Adipocyte (in vitro differentiated cells): Measurements from ENCODE around the gene ZNF148.

Experiments
- DNase-seq: peaks from one replicate; pipeline ENCODE4 v3.0.0-alpha.2; 2015; ENCODE audit warnings: low read depth
- H3K27me3 ChIP-seq: replicated peaks from 2 replicates; pipeline ENCODE4 v1.7.0; 2013; ENCODE audit warnings: mild to moderate bottlenecking, low read length, moderate library complexity; ENCODE audit not compliant: control insufficient read depth, insufficient read depth
- H3K36me3 ChIP-seq: 2 replicates; pipeline ENCODE4 v1.7.0; 2013; ENCODE audit warnings: low read length, mild to moderate bottlenecking, moderate library complexity; ENCODE audit not compliant: control insufficient read depth, insufficient read depth, severe bottlenecking
- H3K4me1 ChIP-seq: 2 replicates; pipeline ENCODE4 v1.7.0; 2013; ENCODE audit warnings: mild to moderate bottlenecking, low read length, moderate library complexity; ENCODE audit not compliant: control insufficient read depth, insufficient read depth
- H3K4me3 ChIP-seq: 2 replicates; pipeline ENCODE4 v1.7.0; 2013; ENCODE audit warnings: mild to moderate bottlenecking, low read length, moderate library complexity
- H3K9ac ChIP-seq: 2 replicates; pipeline ENCODE4 v1.7.0; 2013; ENCODE audit warnings: mild to moderate bottlenecking, low read length, moderate library complexity
- H3K9me3 ChIP-seq: 2 replicates; pipeline ENCODE4 v1.7.0; 2013; ENCODE audit warnings: mild to moderate bottlenecking, low read length, moderate library complexity; ENCODE audit not compliant: control insufficient read depth

The ZNF148 gene

DNA sequence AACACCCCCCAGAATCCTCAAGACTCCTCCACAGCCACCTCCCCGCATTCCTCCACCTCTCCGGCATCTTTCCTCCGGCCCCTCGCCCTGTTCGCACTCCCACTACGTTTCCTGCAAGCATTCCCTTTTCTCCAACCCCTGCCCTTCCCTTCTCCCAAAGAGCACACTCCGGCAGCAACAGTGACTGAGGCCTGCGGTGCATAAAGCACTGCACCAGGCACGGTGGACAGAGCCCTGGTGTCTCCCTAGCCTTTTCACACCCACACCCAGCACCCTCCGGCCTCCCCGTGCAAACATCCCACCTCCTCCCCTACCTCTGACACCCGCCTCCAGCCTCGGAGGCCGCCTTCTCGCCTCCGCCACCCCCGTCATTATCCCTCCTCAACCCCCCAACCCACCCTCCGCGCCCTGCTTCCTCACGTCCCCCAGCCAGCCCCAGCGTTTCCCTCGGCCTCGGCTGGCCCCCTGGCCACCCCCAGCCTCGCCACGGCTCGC lies 577 bp downstream of the ZNF148 start:
- Histone ChIP-seq H3K4me1 (peaks cover 18% of the 10 kb centered on the region), H3K9ac (peak overlapping the region; percentile 95), H3K9me3 (no peaks in the 10 kb centered on the region), H3K36me3 (no peaks in the 10 kb centered on the region), H3K4me3 (peak overlapping the region; percentile 99), H3K27me3 (no peaks in the 10 kb centered on the region)
- DNase-seq: peak; percentile 60

DNA sequence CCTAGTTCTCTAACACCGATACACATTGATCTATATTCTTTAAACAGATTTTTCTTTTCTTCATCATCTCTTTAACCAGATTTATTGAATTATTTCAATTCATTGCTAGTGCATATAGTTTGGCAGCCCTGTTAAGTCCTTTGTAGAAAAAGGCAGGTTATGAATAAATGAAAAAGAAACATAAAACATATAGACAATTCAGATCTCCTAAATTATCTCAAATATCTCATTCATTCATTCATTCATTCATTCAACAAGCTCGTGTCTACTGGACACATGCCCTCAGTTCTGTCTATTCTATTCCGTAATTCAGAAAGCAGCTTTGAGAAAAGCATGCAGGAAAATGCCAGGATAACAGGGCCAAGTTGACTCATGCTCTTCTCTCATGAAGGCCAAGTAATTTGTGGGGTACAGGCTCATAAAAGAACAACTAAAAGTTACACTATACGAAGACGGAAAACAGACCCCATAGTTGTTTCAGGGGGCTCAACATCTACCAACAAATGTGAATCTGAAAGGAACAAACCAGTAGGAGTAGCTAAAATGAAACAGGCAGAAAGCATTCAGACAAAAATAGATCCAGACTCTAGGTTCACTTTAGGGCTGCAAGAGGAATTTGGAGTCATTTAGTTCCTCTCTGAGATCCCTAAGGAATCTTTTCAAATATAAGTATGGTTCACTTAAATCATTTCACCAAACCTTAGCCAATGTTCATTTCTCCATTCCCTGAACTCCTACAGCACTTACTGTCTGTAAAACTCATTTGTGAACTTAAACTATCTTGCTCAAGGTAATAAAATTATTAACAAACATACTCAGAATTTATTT lies 7.5 kb downstream of the ZNF148 start:
- DNase-seq: peak; percentile 45
- Histone ChIP-seq H3K36me3 (no peaks in the 10 kb centered on the region), H3K9ac (peak overlapping the region; percentile 22), H3K27me3 (no peaks in the 10 kb centered on the region), H3K9me3 (no peaks in the 10 kb centered on the region), H3K4me3 (peak overlapping the region; percentile 64), H3K4me1 (peaks cover 22% of the 10 kb centered on the region)

DNA sequence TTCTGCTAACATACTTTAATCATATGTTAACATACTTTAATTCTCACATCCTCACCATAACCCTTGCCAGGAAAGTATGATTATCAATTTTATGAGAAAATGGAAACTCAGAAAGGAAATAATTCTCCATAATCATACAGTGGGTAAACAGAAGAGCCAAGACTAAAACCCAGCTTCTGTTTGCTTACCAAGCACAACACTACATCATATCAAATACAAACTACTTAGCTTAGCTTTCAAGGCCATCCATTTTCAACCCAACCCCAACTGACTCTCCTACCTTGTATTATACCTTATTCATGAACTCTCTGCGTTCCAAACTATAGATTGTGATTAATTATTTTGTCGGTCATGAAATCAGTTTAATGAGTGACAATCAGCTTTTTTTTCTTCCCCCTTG lies 9.0 kb downstream of the ZNF148 start:
- no peak for DNase-seq
- no peaks in the 10 kb centered on the region for H3K27me3 ChIP-seq
- no peaks in the 10 kb centered on the region for H3K36me3 ChIP-seq
- no peaks in the 10 kb centered on the region for H3K9me3 ChIP-seq
- no peak overlapping the region for H3K9ac ChIP-seq
- no peak overlapping the region for H3K4me3 ChIP-seq
- peaks cover 22% of the 10 kb centered on the region for H3K4me1 ChIP-seq

- H3K4me3 ChIP-seq: no peak overlapping the region
- DNase-seq: no peak
- no peaks in the 10 kb centered on the region for H3K27me3 ChIP-seq
- H3K9me3 ChIP-seq: no peaks in the 10 kb centered on the region
- no peak overlapping the region for H3K9ac ChIP-seq
- H3K36me3 ChIP-seq: no peaks in the 10 kb centered on the region
- H3K4me1 ChIP-seq: peaks cover 28% of the 10 kb centered on the region
Observed at GRCh38 chr3:125359700-125360099, 15.4 kb downstream of the ZNF148 start.

- H3K36me3 ChIP-seq: no peaks in the 10 kb centered on the region
- no peaks in the 10 kb centered on the region for H3K9me3 ChIP-seq
- H3K4me1 ChIP-seq: peaks cover 32% of the 10 kb centered on the region
- no peak overlapping the region for H3K9ac ChIP-seq
- H3K4me3 ChIP-seq: no peak overlapping the region
- no peak for DNase-seq
- no peaks in the 10 kb centered on the region for H3K27me3 ChIP-seq
Observed at GRCh38 chr3:125358923-125359322, 16.2 kb downstream of the ZNF148 start.

DNA sequence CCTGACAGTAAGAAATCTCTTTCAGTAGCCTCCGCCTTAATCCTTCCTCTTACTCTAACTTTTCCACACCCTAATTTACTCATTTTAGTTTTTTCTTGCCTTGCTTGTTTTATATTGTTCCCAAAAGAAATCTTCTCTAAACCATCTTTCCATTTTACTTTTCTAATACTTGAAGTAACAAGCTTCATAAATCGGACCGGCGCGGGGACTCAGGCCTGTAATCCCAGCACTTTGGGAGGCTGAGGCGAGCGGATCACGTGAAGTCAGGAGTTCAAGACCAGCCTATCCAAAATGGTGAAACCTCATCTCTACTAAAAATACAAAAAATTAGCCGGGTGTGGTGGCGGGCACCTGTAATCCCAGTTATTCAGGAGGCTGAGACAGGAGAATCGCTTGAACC lies 17.3 kb downstream of the ZNF148 start:
- Histone ChIP-seq H3K4me1 (peaks cover 36% of the 10 kb centered on the region), H3K27me3 (no peaks in the 10 kb centered on the region), H3K9ac (peak overlapping the region; percentile 84), H3K9me3 (no peaks in the 10 kb centered on the region), H3K36me3 (no peaks in the 10 kb centered on the region), H3K4me3 (peak overlapping the region; percentile 83)
- no peak for DNase-seq

DNA sequence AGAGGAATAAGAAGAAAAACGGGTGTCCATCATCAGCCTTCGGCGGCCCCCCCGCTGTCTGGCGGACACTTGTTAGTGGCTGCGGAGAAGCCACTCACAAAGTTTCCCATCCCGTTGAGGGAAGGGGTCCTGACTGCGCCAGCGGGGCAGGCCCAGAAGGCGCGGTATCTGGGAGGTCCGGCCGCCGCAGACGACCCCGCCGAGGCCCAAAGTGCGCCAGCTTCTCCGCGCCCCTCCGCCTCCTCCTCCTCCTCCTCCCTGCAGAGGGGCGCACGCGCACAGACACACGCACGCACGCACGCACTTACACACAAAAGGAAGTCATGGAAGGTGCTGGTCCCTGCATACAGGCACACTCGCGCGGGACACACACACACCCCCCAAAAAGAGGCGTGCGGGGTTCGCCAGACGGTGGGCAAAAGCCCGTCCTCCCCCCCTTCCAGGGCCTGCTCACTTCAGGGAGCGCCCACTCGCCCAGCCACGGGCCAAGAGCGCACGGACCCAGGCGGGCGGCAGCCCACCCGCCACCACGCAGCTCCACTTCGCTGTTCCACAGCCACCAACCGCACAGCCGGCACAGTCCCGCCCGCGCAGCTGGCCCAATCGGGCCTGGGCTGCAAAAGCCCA lies 18.0 kb downstream of the ZNF148 start:
- H3K4me3 ChIP-seq: peak overlapping the region; percentile 83

GRCh38 chr3:125356140-125357026 lies 18.7 kb downstream of the ZNF148 start:
- DNase-seq: peak; percentile 24
- peak overlapping the region; percentile 84 for H3K9ac ChIP-seq
- H3K4me3 ChIP-seq: peak overlapping the region; percentile 83
- H3K4me1 ChIP-seq: peaks cover 48% of the 10 kb centered on the region
- no peaks in the 10 kb centered on the region for H3K36me3 ChIP-seq
- H3K27me3 ChIP-seq: no peaks in the 10 kb centered on the region
- no peaks in the 10 kb centered on the region for H3K9me3 ChIP-seq

More for the DNA sequence above, 18.0 kb downstream of the ZNF148 start:
- no peaks in the 10 kb centered on the region for H3K9me3 ChIP-seq
- no peaks in the 10 kb centered on the region for H3K27me3 ChIP-seq
- peak overlapping the region; percentile 84 for H3K9ac ChIP-seq
- no peaks in the 10 kb centered on the region for H3K36me3 ChIP-seq
- peak; percentile 75 for DNase-seq
- H3K4me1 ChIP-seq: peaks cover 40% of the 10 kb centered on the region

GRCh38 chr3:125353659-125354058 lies 21.5 kb downstream of the ZNF148 start:
- peaks cover 51% of the 10 kb centered on the region for H3K4me1 ChIP-seq
- no peak overlapping the region for H3K9ac ChIP-seq
- no peaks in the 10 kb centered on the region for H3K27me3 ChIP-seq
- H3K4me3 ChIP-seq: no peak overlapping the region
- no peaks in the 10 kb centered on the region for H3K36me3 ChIP-seq
- DNase-seq: no peak
- H3K9me3 ChIP-seq: no peaks in the 10 kb centered on the region

GRCh38 chr3:125353128-125353527 lies 22.0 kb downstream of the ZNF148 start:
- peaks cover 51% of the 10 kb centered on the region for H3K4me1 ChIP-seq
- peak; percentile 17 for DNase-seq

More at GRCh38 chr3:125353128-125353527, 22.0 kb downstream of the ZNF148 start:
- Histone ChIP-seq H3K4me3 (no peak overlapping the region), H3K9ac (no peak overlapping the region), H3K36me3 (no peaks in the 10 kb centered on the region), H3K27me3 (no peaks in the 10 kb centered on the region), H3K9me3 (no peaks in the 10 kb centered on the region)
